Measurements from ENCODE around the gene ANTXR1.

ANTXR1 gene

GRCh38 chr2:69188182-69188900 is 175.4 kb downstream of the ANTXR1 start:
- no peak for DNase-seq

DNA sequence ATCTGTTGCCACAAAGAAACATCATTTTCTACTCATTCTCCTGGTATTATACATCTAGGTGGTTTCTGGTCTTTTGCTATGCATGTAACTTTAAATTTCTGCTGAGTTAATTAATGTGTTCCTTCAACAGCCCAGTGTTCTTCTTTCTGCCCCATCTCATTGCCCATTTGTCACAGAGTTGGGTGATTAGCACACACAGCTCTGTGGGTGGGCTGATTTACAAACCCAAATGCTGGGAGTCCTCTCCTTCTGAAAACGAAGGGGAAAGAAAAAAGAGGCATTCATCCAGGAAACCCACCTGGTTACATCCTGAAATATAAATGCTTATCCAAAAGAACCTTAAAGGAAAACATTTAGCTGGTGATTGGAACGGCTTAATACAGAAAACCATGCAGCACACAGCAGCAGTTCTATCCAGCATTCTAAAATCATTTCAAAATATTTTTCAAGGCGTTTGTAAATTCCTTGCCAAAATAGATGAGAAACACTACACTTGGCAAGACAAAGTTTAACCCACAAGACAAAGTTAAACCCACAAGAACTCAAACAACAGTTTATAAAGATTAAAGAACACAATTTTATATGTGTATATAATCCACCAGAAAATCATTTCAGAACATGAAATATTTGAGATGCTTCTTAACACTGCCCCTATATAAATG is 177.9 kb downstream of the ANTXR1 start:
- no peak for DNase-seq

DNA sequence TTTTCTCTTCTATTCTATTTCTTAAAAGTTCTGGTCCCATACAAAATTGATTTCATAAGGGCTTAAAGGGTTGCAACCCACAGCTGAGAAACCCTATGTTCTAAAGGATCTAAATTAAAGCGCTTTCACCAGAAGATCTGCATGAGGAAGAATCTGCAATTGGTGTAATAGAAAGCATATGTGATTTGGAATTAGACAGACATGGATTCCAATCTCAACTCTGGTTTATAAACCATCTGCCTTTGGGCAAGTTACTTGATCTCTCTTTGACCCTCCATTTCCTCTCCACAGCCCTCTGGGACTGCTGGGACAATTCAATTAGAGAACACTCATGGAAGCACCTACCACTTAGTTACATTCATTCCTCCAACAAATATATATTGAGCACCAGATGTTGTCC is 178.7 kb downstream of the ANTXR1 start:
- no peak for DNase-seq

DNA sequence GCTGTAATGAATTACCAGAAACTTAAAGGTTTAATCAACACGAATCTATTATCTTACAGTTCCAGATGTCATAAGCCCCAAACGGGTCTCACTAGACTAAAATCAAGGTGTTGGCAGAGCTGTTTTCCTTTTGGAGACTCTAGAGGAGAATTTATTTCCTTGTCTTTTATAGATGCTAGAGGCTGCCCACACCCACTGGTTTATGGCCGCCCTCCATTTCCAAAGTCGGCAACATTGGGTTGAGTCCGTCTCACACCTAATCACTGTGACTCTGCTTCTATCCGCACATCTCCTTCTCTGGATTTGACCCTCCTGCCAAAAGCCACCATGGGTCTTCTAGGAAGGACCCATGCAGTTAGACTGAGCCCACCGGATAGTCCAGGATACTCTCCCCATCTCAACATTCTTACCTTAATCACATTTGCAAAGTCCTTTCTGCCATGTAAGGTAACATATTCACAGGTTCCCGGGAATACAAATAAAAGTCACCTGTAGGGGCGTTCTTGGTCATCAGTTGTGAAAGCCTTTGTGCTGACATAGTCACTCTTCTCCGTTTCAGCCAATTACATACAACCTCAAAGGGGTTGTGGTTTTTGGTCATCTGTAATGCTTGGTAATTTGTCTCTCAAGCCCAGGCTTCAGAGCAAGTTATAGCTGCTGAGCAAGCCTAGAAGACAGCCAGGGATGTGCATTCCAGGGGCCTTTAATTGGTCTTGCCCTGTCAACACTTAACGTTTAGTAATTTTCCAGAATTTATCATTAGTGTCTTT is 179.4 kb downstream of the ANTXR1 start:
- DNase-seq: no peak

GRCh38 chr2:69195706-69196105 is 182.7 kb downstream of the ANTXR1 start:
- DNase-seq: no peak

DNA sequence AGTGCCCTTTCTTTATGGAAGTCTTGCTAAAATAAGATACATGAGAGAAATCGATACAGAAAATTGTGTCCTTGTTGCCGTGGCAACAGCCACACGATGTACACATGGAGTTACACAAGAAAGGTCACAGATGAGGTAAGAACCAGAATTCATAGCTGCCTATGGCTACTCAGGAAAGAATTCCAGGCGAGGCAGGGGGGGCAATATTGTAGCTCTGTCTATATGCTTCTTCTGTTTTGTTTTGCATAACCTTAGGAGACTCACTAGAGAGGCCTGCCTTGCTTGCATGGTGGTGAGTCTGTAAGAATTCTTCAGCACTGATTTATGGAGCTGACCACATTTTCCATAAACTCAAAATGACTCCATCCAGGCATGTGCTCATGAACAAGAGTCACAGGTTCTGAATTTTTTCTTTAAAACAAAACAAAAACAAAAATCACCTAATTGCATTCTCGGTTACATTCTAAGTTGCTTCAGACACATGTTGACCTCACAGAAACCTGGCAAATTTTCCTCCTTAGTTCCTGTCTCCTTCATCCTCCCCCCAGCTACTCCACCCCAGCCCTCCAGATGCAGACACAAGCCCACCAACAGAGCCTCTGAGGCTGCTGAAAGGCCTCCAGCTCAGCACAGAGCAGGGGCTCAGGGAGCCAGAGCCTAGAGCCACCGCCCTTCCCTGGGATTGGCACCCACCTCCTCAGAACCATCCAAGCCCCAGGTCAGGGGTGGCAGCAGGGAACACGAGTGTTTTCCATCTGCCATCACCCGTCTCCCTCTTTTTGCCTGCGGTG is 183.5 kb downstream of the ANTXR1 start:
- no peak for DNase-seq

GRCh38 chr2:69200107-69200520 is 187.1 kb downstream of the ANTXR1 start:
- DNase-seq: no peak

GRCh38 chr2:69201259-69201658 is 188.3 kb downstream of the ANTXR1 start:
- DNase-seq: no peak

DNA sequence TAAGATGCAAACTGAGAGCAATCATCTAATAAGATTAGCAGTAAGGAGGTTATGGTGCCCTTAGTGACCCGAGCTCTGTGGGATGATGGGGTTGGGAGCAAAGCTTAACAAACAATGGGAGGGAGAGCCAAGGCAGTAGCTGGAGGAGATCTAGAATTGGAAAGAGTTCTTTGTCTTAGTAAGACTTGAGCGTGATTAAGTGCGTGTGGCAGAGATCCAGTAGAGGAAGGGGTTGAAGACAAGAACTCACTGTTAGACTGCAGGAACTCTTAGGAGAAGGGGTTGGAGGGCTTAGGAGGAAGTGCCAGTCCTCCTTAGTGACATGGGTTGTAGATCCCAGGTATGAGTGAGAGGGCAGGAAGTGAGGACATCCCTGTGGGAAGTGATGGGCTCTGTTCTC is 189.3 kb downstream of the ANTXR1 start:
- no peak for DNase-seq

DNA sequence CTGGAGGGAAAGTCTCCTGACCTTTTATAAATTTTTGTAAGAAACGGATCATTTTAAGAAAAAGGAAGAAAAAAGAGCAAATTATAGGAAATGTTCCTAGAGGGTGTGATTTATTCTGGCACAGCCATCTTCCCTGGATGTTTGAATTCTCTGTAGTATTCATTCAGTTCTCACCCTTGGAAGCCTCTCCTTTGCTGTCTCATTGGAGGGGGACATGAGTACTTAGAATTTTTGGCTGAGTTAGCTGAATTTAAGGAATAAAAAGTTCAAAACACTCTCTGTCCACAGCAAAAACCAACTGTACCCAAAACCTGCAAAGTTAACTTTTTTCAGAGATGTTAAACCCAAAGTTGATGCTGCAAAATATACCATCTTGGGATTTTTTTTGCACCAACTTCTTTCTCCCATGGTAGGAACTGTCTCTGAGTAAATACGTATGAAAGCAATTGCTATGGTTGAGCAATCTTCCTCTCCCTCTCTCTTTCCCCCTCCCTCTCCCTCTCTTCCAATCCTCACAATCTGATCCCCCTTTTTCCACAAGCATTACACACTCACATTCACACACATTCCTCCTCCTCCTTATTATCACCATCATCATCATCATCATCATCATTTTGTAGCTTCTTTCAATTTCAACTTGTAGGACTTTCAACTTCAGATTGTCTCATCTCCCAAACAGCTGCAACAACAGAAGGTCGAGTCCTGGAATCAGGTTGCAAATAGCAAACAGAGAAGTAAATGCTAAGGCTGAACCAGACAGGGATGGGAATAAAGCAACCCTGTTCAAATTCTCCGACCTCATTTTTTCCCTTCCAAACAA is 190.4 kb downstream of the ANTXR1 start:
- DNase-seq: no peak

GRCh38 chr2:69204654-69205053 is 191.7 kb downstream of the ANTXR1 start:
- no peak for DNase-seq

DNA sequence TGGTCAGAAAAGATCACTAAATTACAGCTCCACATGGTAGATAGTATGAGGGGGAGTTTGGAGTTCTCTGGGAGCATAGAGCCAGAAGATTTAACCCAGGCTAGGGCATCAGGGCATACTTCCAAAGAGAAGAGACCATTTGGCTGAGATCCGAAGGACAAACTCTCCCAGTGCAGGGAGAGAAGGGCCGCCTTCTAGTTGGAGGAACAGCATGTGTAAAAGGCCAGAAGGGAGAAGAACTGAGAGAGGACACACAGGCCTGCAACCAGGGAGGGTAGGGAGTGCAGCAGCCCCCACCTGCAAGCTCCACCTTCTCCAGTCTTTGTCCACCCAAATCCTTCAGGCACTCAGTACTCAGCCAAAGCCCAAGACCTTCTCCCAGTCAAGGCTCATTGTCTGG is 192.1 kb downstream of the ANTXR1 start:
- no peak for DNase-seq

DNA sequence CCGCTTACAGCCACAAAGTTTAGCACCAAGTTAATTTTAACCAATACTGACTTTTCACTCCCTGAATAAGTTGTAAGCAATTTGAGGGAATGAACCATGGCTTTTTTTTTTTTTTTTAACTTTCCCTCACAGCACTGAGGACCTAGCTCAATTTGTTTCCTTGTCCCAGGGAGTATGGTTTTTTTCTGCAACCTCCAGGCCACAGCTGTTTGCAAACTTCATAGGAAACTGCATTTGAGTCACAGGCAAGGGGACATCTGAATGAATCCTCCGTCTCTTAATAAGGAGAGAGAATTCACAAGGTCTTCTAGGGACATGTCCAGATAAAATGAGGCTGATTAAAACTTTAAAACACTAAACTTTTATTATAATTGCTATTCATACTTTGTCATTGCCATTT is 192.5 kb downstream of the ANTXR1 start:
- no peak for DNase-seq

- no peak for DNase-seq
Observed at GRCh38 chr2:69208023-69208595, 195.1 kb downstream of the ANTXR1 start.

DNA sequence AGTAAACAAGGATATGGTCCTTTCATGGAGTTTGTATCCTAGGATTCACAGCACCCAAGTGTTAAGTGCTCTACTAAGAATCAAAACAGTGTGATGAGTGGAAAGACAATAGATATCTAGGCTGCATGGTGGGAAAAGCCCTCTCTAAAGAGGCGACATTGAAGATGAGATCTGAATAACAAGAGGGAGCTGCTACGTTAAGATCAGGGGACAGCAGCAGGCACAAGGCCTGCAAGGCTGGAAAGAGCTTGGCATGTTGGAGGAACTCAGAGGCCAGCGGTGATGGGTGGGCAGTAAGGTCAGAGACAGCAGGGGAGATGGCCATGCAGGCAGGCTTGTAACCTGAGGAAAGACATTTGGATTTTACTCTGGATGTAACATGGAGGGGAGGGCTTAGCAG is 196.5 kb downstream of the ANTXR1 start:
- DNase-seq: no peak

DNA sequence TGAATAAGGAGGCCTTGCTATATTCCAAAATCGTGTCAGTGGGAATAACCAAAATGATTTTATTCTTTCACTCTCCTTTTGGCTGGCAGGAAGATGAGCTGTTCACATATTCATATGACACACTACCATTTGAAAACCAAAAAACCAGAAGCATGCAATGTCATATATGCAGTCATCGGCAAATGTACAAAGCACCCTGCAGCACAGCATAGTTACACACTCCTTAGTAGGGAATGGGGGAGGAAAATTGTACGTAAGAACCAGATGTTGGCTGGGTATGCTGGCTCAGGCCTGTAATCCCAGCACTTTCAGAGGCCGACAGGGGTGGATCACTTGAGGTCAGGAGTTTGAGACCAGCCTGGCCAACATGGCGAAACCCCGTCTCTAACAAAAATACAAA is 197.4 kb downstream of the ANTXR1 start:
- no peak for DNase-seq

- no peak for DNase-seq
Observed at GRCh38 chr2:69211048-69211447, 198.1 kb downstream of the ANTXR1 start.

DNA sequence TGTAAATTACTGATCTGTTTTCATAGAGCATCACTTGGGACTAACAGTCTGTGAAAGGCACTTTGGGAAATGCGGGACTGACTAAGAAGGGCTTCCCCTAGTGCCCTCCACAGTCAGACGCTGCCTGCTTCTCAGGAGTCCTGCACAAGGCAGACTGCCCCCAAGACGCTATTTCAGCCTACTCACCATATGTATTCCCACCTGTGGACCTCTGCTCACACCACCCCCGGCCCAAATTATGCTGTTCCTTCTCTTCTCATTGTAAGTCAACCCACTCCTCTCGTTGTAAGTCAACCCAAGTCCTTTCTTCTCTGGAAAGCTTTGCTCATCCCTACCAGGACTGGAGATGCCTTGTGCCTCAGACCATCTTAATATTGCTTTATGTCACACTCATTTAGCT is 198.7 kb downstream of the ANTXR1 start:
- no peak for DNase-seq

DNA sequence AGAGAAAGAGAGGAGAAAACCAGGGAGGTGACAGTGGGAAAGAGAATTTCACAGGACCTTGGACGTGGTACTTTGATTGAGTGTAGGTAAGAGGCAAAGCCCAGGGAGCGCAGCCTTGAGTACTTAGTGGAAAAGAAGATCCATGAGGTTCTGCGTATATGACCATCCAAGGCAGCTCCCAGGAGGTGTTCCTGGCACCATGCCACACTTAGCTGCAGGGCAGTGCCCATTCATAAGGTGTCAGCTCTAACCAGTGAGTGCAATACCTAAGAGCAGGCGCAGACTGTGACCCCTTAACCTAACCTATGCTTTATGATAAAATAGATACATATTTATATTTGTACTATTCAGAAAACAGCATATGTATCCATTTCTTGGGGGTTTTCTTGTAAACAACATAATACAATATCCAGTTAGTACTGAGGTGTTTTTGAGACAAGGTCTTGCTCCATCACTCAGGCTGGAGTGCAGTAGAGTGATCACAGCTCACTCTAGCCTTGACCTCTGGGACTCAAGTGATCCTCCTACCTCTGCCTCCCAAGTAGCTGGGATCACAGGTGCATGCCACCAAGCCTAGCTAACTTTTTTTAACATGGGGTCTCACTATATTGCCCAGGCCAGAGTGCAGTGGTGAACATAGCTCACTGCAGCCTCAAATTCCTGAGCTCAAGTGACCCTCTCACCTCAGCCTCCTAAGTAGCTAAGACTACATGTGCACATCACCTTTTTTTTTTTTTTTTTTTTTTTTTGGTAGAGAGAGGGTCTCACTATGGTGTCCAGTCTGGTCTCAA is 199.5 kb downstream of the ANTXR1 start:
- no peak for DNase-seq

GRCh38 chr2:69213201-69213600 is 200.2 kb downstream of the ANTXR1 start:
- no peak for DNase-seq

- no peak for DNase-seq
Observed at GRCh38 chr2:69213782-69214181, 200.8 kb downstream of the ANTXR1 start.
